ENCODE results near the gene SYNE1.

DNA sequence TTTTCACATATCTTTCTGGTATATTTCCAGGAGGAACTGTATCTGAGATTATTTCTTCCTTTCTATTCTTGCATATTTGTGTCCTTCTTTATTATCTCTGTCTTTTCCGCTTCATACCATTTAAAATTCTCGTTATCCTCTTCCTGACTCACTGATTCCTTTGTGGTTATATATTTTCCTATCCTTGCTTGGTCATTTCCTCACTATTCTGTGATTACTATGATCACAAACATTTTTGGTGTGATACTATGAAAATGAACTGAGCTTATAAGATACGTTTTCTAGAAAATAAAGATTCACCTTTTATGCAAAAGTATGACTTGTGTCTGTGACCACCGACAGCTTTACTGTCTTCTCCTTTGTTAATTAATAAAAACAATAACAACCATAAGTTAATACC lies 34.0 kb upstream of the SYNE1 start:
- TF ChIP-seq, protein P1, sequence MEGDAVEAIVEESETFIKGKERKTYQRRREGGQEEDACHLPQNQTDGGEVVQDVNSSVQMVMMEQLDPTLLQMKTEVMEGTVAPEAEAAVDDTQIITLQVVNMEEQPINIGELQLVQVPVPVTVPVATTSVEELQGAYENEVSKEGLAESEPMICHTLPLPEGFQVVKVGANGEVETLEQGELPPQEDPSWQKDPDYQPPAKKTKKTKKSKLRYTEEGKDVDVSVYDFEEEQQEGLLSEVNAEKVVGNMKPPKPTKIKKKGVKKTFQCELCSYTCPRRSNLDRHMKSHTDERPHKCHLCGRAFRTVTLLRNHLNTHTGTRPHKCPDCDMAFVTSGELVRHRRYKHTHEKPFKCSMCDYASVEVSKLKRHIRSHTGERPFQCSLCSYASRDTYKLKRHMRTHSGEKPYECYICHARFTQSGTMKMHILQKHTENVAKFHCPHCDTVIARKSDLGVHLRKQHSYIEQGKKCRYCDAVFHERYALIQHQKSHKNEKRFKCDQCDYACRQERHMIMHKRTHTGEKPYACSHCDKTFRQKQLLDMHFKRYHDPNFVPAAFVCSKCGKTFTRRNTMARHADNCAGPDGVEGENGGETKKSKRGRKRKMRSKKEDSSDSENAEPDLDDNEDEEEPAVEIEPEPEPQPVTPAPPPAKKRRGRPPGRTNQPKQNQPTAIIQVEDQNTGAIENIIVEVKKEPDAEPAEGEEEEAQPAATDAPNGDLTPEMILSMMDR (IDR thresholded peaks at IDR 0.05): no peak
- no peak for TF ChIP-seq POLR2AphosphoS5 (IDR thresholded peaks at IDR 0.05)
